SJSA1 (cell line): Measurements from ENCODE around the gene SLIT3. TPM values are rescaled to one million over a fixed set of nuclear protein-coding genes. Genes with fewer than 3 reads are reported as not detected.
"Not testable (repeated sequence)": the region's sequence is repeated elsewhere in the genome, so short reads cannot be mapped to it uniquely, and the experiment has no call there.

ENCODE experiments used
- DNase-seq, 2 experiments: peaks; one replicate each; pipeline ENCODE4 v3.0.0-alpha.2; 2015 to 2020; ENCODE audit warnings: low spot score in 2 of 2, low read depth in 1 of 2
- H3K27ac ChIP-seq: fragments of 250-450 bp; sonication (Bioruptor Pico); 2 replicates; pipeline ENCODE4 v1.5.1; 2020; ENCODE audit warnings: mild to moderate bottlenecking, moderate library complexity
- H3K27me3 ChIP-seq: fragments of 250-450 bp; sonication (Bioruptor Pico); replicated peaks from 2 replicates; pipeline ENCODE4 v1.5.1; 2020; ENCODE audit warnings: mild to moderate bottlenecking, moderate library complexity
- H3K36me3 ChIP-seq: fragments of 250-450 bp; sonication (Bioruptor Pico); 2 replicates; pipeline ENCODE4 v1.5.1; 2020; ENCODE audit warnings: mild to moderate bottlenecking
- H3K4me1 ChIP-seq: fragments of 250-450 bp; sonication (Bioruptor Pico); replicated peaks from 2 replicates; pipeline ENCODE4 v1.6.1; 2021; ENCODE audit warnings: mild to moderate bottlenecking
- H3K4me3 ChIP-seq: fragments of 250-450 bp; sonication (Bioruptor Pico); 2 replicates; pipeline ENCODE4 v1.5.1; 2020; ENCODE audit warnings: mild to moderate bottlenecking
- H3K9me3 ChIP-seq: fragments of 250-450 bp; sonication (Bioruptor Pico); replicated peaks from 2 replicates; pipeline ENCODE4 v1.5.1; 2020; ENCODE audit warnings: mild to moderate bottlenecking
- total RNA-seq: library from RNA; depleted of rRNA; stranded (reverse); fragments of >200 nt; shearing (Covaris generic); gene quantifications from 2 replicates; pipeline ENCODE4 v1.2.3, GENCODE V29; 2014

SLIT3 gene
- total RNA-seq, 1 experiment from 2014 or later: 19.0 TPM

DNA sequence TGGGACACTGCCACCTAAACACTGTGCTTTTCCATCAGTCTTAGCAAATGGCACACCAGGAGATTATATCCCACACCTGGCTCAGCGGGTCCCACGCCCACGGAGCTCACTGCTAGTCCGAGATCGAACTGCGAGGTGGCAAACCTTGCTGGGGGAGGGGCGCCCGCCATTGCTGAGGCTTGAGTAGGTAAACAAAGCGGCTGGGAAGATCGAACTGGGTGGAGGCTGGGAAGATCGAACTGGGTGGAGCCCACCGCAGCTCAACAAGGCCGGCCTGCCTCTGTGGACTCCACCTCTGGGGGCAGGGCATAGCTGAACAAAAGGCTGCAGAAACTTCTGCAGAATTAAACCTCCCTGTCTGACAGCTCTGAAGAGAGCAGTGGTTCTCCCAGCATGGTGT, 670.0 kb downstream of the SLIT3 start:
- not testable (repeated sequence) for H3K4me3 ChIP-seq, H3K27me3 ChIP-seq, H3K9me3 ChIP-seq, H3K4me1 ChIP-seq, H3K36me3 ChIP-seq, H3K27ac ChIP-seq
- peak in 1 of 2 experiments; percentile 51 for DNase-seq

DNA sequence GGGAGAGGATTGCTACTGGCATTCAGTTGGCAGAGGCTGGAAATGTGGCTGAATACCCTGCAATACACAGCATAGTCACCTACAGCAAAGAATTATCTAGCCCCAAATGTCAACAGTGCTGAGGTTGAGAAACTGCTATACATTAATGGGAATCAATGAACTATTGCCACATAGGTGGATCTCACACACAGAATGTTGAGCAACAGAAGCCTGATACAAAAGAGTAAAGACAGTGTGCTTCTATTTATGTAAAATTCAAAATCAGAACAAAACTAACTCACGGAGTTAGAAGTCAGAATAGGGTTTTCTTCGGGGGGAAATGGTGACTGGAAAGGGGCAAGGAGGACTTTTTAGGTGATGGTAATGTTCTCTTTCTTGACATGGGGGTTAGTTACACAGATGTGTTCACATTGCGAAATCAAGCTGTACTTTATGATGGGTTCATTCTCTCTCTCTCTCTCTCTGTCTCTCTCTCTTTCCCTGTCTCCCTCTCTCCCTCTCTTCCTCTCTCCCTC, 676.0 kb downstream of the SLIT3 start:
- no peaks in the 10 kb centered on the region for H3K27me3 ChIP-seq
- no peak overlapping the region for H3K4me3 ChIP-seq
- no peaks in the 10 kb centered on the region for H3K4me1 ChIP-seq
- no peak for DNase-seq
- H3K9me3 ChIP-seq: peaks cover 3% of the 10 kb centered on the region; the same call in 1 of the 2 replicates
- H3K36me3 ChIP-seq: no peaks in the 10 kb centered on the region
- H3K27ac ChIP-seq: no peak overlapping the region

DNA sequence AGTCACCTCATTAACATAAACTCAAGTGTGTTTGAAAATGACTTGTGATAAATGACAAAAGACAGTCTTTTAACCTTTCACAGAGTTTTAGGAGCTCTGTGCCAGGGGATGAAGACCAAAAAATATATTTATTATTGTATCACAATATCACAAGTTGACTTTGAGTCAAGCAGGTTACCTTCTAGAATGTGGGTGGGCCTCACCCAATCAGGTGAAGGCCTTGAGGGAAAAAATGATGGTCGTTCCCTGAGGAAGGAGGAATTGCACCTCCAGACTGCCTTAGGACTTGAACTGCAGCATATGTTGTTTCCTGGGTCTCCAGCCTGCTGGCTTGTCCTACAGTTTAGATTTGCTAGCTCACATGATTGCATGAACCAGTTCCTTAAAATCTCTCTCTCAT, 680.1 kb downstream of the SLIT3 start:
- H3K36me3 ChIP-seq: no peaks in the 10 kb centered on the region
- H3K27me3 ChIP-seq: peaks cover 13% of the 10 kb centered on the region
- H3K27ac ChIP-seq: no peak overlapping the region
- DNase-seq: no peak
- peaks cover 3% of the 10 kb centered on the region; the same call in 1 of the 2 replicates for H3K9me3 ChIP-seq
- no peaks in the 10 kb centered on the region for H3K4me1 ChIP-seq
- no peak overlapping the region for H3K4me3 ChIP-seq

DNA sequence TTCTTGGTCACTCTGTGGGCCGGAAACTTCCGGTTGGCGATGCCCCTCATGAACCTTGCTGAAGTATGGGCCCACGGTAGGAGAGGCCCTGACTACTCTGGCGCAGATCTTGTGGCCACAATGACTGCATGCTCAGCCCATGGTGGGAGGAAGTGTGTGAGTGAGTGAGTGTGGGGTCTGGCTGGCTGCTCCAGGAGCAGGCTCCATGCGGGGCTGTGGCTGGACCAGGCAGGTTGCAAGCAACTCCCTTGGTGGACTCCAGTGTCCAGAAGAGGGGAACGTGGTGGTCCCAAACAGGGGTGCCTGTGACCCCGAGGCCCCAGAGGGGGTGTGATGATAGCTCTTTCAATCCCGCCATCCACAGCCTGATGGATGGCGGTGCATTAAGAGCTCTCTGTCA, 686.3 kb downstream of the SLIT3 start:
- no peak overlapping the region for H3K4me3 ChIP-seq
- H3K4me1 ChIP-seq: no peaks in the 10 kb centered on the region
- no peak for DNase-seq
- peaks cover 17% of the 10 kb centered on the region for H3K27me3 ChIP-seq
- H3K27ac ChIP-seq: no peak overlapping the region
- no peaks in the 10 kb centered on the region for H3K9me3 ChIP-seq
- no peaks in the 10 kb centered on the region for H3K36me3 ChIP-seq

DNA sequence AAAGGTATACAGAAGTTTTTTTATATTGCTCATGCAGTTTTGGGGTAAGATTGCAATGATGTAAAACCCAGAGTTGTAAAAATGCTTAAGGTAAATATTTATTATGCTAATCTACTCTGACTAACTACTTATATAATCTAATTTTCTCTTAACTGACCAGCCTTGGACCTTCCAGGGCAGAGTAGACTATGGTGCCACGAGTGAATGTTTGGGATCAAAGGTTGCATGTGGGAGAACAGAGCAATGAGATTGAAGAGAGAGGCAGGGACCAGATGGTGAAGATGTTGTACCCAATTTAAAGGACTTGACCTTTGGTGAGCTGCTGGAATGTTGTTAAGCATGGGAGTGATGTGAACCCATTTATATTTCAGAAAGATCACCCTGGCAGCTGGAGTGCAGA, 686.9 kb downstream of the SLIT3 start:
- Histone ChIP-seq H3K27ac (no peak overlapping the region), H3K36me3 (no peaks in the 10 kb centered on the region), H3K27me3 (peaks cover 10% of the 10 kb centered on the region), H3K9me3 (no peaks in the 10 kb centered on the region), H3K4me3 (no peak overlapping the region), H3K4me1 (no peaks in the 10 kb centered on the region)
- no peak for DNase-seq

DNA sequence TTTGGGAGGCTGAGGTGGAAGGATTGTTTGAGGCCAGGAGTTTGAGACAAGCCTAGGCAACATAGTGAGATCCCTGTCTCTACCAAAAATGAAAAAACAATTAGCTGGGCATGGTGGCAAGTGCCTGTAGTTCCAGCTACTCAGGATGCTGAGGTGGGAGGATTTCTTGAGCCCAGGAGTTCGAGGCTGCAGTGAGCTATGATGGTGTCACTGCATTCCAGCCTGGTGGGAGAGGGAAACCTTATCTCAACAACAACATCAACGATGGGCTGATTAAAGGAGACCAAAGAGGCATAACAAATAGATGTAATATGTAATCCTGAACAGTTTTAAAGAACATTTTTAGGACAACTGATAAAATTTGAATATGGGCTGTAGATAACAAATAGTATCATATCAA, 687.5 kb downstream of the SLIT3 start:
- H3K4me1 ChIP-seq: no peaks in the 10 kb centered on the region
- DNase-seq: no peak

DNA sequence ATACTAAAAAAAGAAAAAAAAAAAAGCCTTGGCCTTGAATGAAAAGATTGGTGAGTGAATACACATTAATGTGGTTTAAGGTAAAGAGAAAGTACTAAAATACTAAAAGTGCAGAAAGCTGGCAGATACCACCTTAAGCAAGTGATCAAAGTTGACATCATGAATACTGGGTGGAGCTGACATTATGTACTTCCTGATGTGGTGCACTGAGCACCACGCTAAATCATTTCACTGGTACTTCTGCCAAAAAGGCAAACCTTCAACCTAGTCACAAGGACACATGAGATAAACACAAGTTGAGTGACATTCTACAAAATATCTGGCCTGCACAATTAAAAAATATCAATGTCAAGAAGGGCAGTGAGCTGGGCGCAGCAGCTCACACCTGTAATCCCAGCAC, 687.9 kb downstream of the SLIT3 start:
- H3K27me3 ChIP-seq: peaks cover 7% of the 10 kb centered on the region; the same call in 1 of the 2 replicates
- H3K4me1 ChIP-seq: no peaks in the 10 kb centered on the region
- H3K9me3 ChIP-seq: no peaks in the 10 kb centered on the region
- no peak overlapping the region for H3K27ac ChIP-seq
- no peak for DNase-seq
- no peak overlapping the region for H3K4me3 ChIP-seq
- H3K36me3 ChIP-seq: no peaks in the 10 kb centered on the region

More for the DNA sequence above, 687.5 kb downstream of the SLIT3 start:
- Histone ChIP-seq H3K27ac (no peak overlapping the region), H3K27me3 (peaks cover 7% of the 10 kb centered on the region; the same call in 1 of the 2 replicates), H3K4me3 (no peak overlapping the region), H3K36me3 (no peaks in the 10 kb centered on the region), H3K9me3 (no peaks in the 10 kb centered on the region)

DNA sequence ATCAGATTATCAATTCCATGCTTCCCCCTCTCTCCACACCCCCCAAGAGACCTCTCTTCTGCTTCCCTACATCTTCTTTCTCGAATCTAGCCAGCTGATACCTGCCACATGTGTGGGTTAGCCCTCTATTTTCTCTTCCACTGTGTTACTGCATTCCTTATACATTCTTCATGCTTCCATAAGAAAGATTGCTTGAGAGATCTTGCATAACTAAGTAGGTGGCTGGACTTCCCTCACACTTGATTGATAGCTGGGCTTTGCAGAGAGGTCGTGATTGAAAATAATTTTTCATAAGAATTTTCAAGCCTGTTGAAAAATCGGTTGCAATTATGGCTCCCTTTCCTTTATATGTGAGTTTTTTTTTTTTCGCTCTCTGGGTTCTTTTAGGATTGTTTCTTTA, 688.8 kb downstream of the SLIT3 start:
- H3K4me1 ChIP-seq: no peaks in the 10 kb centered on the region
- no peak overlapping the region for H3K4me3 ChIP-seq
- H3K27me3 ChIP-seq: peaks cover 7% of the 10 kb centered on the region; the same call in 1 of the 2 replicates
- no peaks in the 10 kb centered on the region for H3K9me3 ChIP-seq
- DNase-seq: no peak
- no peaks in the 10 kb centered on the region for H3K36me3 ChIP-seq
- no peak overlapping the region for H3K27ac ChIP-seq
